ENCODE measurements around the gene PADI1.

DNA sequence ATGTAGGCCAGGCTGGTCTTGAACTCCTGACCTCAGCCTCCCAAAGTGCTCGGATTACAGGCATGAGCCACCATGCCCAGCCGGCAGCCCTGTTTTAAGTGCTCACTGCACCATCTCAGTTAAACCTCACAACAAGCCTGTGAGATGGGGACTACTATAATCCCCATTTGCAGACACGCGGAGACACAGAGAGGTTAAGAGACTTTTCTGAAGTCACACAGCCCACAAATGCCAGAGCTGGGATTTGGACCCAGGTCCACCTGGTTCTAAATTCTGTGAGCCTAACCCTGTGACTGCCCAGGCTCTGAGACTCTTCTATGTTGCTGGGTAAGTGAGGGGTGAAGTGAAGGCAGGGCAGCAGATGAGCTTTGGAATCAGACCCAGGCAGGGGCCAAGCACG lies 6.4 kb downstream of the PADI1 start:
- TF ChIP-seq POLR2A (IDR thresholded peaks at IDR 0.05): no peak
- TF ChIP-seq, protein P1, sequence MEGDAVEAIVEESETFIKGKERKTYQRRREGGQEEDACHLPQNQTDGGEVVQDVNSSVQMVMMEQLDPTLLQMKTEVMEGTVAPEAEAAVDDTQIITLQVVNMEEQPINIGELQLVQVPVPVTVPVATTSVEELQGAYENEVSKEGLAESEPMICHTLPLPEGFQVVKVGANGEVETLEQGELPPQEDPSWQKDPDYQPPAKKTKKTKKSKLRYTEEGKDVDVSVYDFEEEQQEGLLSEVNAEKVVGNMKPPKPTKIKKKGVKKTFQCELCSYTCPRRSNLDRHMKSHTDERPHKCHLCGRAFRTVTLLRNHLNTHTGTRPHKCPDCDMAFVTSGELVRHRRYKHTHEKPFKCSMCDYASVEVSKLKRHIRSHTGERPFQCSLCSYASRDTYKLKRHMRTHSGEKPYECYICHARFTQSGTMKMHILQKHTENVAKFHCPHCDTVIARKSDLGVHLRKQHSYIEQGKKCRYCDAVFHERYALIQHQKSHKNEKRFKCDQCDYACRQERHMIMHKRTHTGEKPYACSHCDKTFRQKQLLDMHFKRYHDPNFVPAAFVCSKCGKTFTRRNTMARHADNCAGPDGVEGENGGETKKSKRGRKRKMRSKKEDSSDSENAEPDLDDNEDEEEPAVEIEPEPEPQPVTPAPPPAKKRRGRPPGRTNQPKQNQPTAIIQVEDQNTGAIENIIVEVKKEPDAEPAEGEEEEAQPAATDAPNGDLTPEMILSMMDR (IDR thresholded peaks at IDR 0.05): no peak

All from suprapubic skin (tissue), 3 donors.